ENCODE results near the gene KPNA5.
"Not testable (repeated sequence)": the region's sequence is repeated elsewhere in the genome, so short reads cannot be mapped to it uniquely, and the experiment has no call there.

Gene KPNA5
- total RNA-seq: 60.8 to 107 reads per million in 2 donors

- peak; percentile 85 for DNase-seq
Measured at GRCh38 chr6:116680880-116681672, at the start of gene KPNA5. Gene KPNA5, plus strand, starts transcription at chr6:116681211. Its CDS starts 124 bp downstream, at chr6:116681335.

GRCh38 chr6:116631379-116631990 is 49.5 kb upstream of the KPNA5 start:
- DNase-seq: no peak

- no peak for DNase-seq
Measured at GRCh38 chr6:116633685-116634084, 47.3 kb upstream of the KPNA5 start.

GRCh38 chr6:116648156-116648555 is 32.9 kb upstream of the KPNA5 start:
- DNase-seq: no peak

DNA sequence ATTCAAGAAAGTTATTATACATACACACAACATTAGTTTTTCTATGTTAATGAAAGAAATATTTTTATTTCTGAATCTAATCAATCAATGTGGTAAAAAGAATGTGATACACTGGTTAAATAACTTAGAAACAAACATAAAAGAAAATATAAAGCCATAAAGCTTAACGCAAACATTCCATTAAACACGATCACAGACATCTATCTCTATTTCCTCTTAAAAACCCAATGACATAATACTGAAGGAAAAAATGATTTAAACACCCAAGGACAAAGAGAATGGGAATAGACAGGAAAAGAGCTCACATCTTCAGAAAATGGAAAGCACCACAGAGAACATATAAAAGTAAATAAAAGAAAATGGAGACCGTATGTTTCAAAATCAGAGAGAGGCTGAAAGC is 31.9 kb upstream of the KPNA5 start:
- DNase-seq: no peak

DNA sequence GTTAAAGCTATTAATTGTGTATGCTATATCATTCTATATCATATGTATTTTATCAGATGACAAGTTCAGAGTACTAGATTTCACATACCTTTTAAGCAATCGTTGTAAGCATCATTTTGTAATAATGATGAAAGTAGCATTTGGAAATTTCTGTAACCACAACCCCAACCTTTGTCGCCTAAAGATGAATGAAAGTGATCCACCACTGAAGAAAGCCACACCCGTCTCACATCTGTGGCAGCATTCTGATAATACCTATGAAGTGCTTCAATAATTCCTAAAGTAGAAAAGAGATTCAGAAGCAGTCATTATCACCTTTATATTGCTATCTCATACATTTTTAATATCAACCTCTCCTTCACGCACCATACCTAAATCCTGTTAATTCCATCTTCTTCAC is 29.1 kb upstream of the KPNA5 start:
- no peak for DNase-seq

DNA sequence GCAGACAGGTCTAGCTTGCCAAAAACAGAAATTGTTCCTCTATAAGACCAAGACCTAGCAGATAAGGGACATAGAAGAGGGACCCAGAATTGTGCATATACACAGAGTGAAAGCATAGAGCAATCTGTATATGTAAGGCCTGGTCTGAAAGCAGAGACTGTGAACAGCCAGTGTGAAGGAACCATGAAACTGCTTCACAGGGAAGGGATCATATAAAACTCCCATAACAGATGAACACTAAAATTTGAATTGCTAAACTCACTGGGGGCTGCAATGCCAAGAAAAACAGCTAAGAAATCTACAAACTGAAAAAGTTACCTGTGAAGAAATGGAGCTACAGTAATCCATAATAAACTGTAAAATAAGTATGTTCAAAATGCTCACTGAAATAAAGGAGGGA is 19.4 kb upstream of the KPNA5 start:
- no peak for DNase-seq

GRCh38 chr6:116662202-116662601 is 18.8 kb upstream of the KPNA5 start:
- no peak for DNase-seq

GRCh38 chr6:116663308-116663707 is 17.7 kb upstream of the KPNA5 start:
- no peak for DNase-seq

- not testable (repeated sequence) for DNase-seq
Measured at GRCh38 chr6:116664169-116664568, 16.8 kb upstream of the KPNA5 start.

GRCh38 chr6:116665464-116665863 is 15.5 kb upstream of the KPNA5 start:
- no peak for DNase-seq

GRCh38 chr6:116666869-116667268 is 14.1 kb upstream of the KPNA5 start:
- DNase-seq: no peak

- DNase-seq: no peak
Measured at GRCh38 chr6:116667623-116668022, 13.4 kb upstream of the KPNA5 start.

GRCh38 chr6:116672306-116672705 is 8.7 kb upstream of the KPNA5 start:
- no peak for DNase-seq

DNA sequence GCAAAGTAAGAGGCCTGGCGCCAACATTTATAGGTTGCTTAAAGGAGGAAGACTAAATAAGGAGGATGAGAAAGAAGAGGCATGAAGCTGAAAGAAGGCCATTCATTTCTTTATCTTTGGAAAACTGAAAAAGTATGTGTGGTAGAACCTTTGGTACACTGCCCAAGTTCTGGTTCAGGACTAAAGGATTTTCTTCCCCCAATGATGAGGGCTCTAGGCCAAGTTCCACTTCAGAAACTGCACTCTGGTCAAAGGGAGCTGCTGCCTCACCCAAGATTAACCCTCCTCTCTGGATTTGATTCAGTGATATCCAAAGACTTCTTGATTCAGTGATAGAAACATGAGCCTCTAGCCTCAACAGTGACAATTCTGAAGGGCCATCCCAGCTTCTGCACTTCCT is 5.0 kb upstream of the KPNA5 start:
- DNase-seq: no peak

GRCh38 chr6:116682334-116682712 is 1.3 kb downstream of the KPNA5 start:
- DNase-seq: no peak

DNA sequence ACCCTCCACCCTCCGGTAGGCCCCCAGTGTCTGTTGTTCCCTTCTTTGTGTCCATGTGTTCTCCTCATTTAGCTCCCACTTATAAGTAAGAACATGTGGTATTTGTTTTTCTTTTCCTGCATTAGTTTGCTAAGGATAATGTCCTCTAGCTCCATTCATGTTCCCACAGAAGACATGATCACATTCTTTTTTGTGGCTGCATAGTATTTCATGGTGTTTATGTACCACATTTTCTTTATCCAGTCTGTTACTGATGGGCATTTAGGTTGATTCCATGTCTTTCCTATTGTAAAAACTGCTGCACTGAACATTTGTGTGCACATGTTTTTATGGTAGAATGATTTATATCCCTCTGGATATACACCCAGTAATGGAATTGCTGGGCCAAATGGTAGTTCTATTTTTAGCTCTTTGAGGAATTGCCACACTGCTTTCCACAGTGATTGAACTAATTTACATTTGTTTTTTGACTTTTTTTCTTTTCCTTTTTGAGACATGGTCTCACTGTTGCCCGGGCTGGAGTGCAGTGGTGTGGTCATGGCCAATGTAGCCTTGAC is 4.5 kb downstream of the KPNA5 start:
- DNase-seq: no peak

- DNase-seq: not testable (repeated sequence)
Measured at GRCh38 chr6:116686475-116687101, 5.6 kb downstream of the KPNA5 start.

- no peak for DNase-seq
Measured at GRCh38 chr6:116691154-116691553, 10.1 kb downstream of the KPNA5 start.

GRCh38 chr6:116692873-116693272 is 11.9 kb downstream of the KPNA5 start:
- not testable (repeated sequence) for DNase-seq

GRCh38 chr6:116693275-116693674 is 12.3 kb downstream of the KPNA5 start:
- DNase-seq: not testable (repeated sequence)

DNA sequence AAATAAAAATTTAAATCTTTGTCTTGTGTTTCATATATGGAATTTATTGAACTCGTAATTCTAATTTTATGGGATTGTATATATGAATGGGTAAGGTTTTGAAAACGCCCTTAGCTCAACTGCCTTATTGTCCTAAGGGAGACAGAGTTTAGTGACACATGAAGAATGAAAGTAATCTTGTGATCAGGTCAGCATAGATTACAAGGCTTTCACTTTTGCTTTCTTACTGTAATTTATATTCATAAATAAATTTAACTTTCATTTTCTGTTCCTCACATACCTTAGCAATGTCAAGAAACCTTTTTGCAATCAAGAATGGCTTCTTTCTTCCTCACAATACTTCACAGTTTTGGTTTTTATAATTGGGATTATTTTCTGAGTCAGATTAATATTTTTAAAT is 14.4 kb downstream of the KPNA5 start:
- no peak for DNase-seq

DNA sequence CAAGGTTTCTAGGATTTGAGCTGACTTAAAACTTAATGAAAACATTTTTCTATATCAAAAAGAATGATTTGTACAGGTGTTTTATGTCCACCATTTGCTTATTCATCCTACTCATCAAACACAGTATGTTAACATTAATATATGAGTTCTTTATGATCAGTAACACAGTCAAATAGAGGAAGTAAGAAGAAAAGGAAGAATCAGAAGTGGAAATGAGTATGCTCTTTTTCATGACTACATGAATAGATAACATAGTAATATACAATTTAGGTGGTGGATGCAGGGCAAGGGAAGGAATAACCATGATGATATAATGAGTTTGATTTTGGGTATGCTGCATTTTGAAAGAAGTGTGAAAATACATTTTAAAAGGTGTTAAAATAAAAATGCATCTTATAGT is 16.5 kb downstream of the KPNA5 start:
- DNase-seq: no peak

GRCh38 chr6:116703888-116704287 is 22.9 kb downstream of the KPNA5 start:
- not testable (repeated sequence) for DNase-seq

Measured in T-helper 9 cell (primary cell).